Embryonic facial prominence (tissue), 1 donor: ENCODE results near the gene FHIT.

Source experiments
- DNase-seq: peaks from one replicate; pipeline ENCODE4 v3.0.0-alpha.2; 2016; ENCODE audit errors: extremely low spot score

The FHIT gene

DNA sequence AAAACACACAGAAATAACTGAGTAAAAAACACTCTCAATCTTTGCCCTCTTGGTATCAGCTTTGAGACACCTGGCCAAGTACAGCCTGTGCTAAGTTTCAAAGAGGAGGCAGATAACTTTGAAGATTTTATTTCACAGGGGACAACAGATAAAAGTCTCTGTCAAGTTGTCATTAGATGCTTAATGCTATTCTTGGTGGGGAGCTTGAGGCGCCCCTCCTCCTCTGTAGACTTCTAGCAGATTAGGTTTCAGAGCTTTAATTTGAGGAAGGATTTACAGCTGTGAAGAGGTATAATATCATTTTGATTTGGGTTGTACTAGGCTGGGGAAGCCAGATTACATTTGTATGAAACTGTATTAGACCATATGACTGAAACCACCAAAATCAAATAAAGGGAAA, 620.3 kb downstream of the FHIT start:
- DNase-seq: no peak

DNA sequence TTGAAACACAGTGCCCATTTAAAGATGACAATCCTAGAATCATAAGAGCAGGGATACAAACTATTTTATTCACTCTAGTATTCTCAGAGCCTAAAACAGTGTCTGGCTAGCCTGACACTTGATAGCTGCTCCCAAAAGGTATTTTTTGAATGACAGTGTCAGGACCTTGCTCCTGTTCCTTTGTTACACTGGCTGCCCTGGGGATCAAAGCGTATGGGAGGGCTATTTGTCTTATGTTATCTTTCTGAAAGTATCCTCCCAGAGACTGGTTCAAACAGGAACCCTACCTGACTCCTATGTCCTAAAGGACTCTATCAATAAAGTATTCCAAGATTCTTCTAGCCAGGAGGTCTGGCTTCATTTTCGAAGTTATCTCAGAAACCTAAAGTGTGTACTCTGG, 621.4 kb downstream of the FHIT start:
- DNase-seq: no peak

DNA sequence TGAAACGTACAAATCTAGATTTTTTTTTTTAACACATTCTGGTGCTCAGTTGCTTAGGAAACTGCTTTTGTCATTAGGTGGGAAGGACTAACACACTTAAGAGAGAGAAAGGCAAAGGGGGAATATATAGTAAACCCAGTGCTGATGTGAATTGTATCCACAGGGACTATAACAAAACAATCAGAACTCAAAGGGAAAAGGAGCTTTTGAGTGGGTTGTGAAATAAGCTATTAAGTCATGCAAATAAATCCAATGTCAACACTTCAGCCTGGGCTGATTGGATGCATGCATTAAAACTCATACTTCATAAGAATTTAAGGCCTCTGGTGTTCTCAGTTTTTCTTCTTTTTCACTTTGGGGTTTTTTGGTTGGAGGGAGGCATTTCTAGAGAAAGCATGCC, 628.9 kb downstream of the FHIT start:
- no peak for DNase-seq

DNA sequence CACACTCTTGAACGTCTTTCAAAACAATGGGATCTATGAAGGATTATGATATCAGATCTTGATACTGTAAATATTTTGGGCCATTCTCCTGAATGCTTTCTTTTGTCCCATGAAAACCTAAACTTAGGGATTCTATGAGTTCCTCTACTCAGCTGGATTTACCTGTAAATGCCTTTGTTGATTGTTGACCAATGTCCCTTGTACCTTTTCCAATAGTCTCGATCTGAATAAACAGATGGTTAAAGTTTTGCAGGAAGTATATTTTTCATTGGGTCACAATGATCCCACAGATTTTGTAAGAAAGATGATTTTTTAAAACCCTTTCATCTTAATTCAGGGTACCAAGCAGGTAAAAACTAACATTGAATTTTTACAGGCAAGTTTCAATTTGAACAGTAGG, 634.1 kb downstream of the FHIT start:
- DNase-seq: no peak

DNA sequence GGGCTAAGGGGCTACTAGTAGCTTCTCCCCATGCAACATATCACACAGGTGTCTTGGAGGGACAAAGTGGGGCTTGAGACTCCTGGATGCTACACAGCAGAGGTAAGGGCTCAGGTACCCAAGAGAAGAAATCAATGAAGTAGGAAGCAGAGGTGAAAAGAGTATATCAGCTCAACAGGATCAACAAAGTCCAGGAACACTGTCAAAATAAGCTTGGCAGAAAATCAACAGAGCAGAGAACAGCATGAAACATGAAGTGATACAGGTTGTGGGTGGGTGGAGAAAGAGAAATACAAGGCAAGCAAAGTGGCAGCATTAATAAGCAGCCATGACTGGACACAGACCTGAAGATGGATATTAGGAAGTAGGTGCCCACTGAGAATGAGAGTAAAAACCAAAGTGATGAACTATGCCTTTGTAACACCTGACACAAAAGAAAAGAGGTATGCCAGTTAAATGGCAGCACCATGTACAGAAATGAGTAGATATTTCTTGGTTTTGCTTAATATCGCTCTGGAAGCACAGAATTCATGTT, 637.4 kb downstream of the FHIT start:
- no peak for DNase-seq

DNA sequence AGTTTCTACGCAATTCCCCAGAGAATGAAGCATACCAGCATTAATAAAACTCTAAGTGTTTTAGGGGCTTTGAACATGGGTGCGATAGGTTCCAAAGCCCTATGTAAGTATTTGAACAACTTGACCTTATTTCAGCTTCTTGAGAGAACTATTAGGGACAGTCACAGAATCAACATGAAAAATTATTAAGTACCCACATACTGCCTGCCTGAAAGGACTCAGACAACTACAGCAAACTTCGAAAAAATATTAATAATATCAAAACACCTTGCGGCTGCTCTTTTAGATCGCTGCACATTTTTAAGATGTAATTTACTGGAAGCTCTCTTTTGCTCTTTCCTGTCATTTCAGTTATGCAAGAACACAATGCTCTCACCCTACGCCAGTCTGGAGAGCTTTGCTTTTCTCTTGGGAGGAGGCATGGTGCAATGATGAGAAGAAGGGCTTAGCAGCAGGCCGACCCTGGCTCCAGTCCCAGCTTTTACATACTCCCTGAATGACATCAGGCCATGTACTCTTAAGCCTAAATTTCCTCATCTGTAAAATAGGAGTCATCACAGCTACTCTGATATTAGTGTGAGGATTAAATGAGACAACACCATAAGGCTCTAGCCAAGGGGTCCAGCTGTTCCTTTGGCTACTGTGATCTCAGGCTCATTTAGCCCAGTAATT, 640.7 kb downstream of the FHIT start:
- no peak for DNase-seq

DNA sequence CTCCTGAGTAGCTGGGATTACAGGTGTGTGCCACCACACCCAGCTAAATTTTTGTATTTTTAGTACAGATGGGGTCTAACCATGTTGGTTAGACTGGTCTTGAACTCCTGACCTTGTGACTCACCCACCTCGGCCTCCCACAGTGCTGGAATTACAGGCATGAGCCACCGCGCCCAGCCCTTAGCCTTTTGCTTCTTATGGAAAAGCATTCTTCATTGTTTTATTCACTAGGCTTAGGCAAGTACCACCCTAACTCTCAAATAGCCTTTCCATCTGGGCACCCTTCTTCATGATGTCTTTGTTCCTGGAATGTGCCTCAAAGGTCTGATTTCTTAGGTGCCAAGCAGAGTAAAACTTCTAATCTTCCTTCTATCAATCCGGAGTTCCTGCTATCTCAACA, 641.8 kb downstream of the FHIT start:
- no peak for DNase-seq

DNA sequence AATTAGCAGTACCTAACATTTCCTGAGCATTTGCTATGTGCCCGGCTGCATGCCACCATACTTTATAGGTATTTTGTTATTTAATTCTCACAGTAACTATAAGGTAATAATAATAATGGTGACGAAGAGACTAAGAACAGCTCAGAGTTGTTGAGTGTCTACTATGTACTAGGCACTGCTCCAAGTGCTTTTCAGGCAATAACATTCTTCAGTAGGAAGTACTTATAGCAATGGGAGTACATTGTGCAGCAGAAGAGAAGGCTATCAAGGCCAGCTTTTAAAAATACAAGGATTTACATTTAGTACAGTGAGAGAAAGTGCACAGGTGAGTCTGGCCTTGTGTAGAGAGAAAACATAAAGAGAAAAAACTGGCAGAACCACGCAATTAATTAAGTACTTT, 647.4 kb downstream of the FHIT start:
- no peak for DNase-seq

DNA sequence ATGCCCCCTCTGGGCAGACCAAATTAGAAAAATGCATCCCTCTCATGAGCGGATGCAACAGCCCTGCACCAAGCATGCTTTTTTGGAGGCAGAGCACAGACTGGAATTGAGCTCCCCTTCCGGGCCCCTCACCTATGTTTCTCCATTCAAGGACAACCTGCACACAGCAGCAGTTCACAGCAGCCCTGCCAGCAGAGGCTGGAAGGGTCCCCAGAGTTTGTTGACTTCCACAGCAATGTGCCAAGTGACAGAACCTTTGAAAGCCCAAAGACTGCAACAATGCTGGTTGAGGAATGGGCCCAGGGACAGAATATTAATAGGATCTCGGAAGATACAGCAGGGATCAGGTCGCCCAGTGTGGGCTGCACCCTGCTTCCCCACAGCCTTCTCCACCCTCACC, 650.4 kb downstream of the FHIT start:
- no peak for DNase-seq

DNA sequence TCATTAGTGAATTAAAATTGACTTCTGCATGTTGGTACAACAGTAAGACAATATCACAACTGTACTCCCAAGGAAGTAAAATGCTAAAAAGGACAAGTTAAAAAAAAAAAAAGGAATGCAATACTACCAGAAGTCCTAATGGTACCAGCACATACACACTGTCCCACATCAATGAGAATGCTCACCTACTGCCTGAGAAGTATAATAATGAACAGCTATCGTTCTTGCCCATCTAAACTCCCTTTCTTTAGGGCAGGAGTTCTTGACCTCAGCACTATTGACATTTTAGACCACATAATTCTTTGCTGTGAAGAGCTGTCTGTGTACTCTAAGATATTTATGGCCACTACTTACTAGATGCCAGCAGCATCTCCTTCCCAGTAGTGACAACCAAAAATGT, 651.7 kb downstream of the FHIT start:
- DNase-seq: no peak

DNA sequence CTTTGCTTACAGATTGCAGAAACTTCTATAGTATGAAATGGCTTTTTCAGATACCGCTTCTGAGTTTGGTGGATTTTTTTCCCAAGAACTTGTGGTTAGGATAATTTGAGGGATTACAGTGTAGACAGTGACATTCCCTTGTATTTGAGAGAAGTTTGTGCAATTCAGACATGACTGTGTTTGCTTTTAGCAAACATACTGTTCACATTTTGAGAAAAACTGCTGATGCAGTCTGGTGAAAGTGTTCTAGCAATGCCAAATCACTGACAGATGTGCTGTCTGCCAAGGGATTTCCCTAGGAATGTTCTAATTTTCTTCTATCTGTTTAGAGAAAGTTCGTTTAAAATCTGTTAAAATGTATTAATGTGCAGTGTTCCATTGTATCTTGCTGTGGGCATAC, 652.6 kb downstream of the FHIT start:
- peak; percentile 32 for DNase-seq

DNA sequence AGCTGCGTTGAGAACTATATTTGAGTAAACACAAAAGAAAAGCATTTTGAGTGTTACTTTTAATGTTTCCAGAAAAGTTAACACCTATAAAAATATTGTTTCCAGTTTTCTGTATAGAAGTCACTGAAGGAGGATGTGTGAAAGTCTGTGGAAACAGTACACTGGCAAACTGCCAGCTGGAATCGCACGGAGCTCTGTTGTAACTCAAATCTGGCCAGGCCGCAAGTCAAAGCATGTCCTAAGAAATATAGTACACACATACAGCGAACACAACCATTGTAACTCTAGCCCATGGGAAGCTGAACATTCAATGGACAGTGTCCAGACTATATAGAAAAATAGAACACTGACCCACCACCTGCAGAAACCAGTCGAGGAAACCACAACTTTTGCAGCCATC, 657.2 kb downstream of the FHIT start:
- no peak for DNase-seq

DNA sequence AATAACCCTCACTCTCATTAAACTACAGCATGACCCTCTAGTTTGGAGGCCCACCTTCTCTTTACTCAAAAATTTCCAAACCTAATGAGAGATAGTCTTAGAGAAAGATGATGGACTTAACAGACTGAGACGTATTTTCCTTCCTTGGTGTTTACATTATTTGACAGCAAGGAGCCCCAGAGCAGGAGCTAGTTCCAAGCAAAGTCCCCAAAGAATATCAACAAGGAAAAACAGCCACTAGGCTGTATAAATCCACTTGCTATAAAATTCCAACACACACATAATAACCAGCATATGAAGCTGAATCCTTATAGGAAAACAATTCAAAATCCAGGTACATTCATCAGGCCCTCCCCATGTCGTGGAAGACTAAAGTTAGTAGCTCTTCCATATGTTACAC, 660.0 kb downstream of the FHIT start:
- DNase-seq: no peak

DNA sequence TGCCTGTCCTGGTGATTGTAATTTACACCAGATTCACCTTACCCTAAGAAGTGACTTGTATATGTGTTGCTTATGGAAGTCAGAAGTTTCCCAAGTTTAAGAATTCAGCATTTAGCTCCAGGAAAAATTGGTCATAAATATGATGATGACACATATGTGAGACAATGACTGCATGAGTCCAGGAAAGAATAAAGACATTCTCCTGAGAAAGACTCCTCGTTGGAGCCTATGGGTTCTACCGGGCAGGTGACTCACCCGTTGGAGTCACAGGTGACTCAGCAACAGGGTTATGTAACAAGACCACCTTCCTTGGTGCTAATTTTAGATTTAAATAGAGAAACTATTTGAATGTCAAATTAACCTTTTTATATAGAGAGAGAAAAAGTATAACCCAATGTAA, 662.4 kb downstream of the FHIT start:
- no peak for DNase-seq

DNA sequence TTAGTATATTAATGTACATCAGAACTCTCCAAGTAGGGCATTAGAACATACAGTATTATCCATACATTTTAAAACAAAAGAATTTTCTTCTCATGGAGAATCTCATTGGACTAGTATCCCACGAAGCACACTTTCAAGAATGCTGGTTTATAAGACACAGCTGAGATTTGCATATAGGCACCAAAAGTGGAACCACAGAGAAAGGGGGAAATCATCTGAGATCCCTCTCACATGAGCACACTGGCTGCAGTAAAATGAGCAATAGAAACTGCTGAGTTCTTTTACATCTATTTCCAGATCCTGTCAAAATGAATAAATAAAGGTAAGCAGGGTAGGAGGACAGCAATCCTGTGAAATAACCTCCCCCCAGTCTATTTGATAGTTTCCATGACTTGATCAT, 665.3 kb downstream of the FHIT start:
- DNase-seq: no peak

DNA sequence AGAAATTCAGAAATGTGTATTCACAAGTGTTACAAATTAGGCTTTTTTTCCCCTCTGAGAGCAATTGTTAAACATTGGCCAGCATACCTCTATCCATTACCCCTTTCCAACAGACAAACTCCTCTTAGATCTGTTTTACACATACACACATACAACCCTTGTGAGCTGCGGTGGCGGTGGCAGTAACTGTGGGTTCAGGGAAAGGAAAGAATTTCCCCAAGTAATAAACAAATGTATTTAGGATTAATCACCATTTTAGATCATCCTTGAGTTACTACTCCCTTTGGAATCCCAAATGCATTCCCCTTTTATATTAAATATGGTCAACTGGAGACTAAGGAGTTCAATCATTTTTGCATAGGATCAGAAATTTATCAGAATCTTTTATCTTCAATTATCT, 667.0 kb downstream of the FHIT start:
- no peak for DNase-seq

DNA sequence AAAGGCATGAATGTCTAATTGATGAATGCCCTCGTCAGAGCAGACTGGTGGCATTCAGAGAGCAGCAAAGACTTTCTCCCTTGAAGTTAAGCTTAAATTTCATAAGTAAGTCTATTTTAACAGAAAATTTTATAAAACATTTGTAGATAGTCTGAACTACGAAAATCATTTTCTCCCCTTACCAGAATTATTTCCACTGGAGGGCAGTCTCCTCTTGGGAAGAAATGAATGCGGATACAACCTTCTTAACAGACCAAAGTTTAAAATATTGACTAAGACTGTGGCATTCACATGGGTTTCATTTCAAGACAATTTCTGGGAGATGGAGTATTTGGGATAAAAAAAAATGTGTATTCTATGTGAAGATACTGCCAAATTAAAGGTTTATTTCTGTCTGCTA, 669.0 kb downstream of the FHIT start:
- peak; percentile 14 for DNase-seq

DNA sequence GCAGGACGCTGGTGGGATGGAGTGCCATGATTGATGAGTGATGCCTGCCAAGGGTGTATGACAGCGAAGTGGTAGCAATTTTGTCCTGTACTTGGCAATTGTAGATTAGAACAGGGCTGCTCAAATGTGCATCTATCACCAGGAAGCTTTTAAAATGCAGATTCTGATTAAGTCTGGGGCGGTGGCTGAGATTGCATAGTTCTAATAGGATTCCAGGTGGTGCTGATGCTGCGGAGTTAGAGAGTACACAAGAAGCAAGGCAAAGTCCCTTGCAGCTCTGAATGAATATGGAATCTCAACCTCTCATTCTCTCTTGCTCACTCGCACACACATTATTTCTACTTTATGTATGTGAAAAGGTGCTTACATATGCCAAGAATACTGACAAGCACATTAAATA, 670.4 kb downstream of the FHIT start:
- no peak for DNase-seq

DNA sequence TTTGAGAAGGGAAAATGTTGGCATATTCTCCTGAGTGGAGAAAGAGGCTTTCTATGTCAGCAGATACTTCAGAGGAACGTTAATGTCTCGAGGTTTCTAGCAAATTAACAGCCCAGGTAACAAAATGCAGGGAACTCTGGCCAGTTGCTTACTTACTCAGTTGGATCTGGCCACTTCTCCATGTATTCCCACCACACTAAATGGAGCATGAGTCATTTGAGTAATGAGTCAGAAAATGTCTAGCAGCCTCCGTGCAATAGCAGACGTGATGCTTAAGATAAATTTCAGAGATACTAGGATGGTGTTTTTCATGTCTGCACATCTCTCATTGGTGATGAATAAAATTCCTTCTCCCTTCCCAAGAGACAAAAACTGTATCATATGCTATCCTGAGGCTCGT, 671.5 kb downstream of the FHIT start:
- no peak for DNase-seq

DNA sequence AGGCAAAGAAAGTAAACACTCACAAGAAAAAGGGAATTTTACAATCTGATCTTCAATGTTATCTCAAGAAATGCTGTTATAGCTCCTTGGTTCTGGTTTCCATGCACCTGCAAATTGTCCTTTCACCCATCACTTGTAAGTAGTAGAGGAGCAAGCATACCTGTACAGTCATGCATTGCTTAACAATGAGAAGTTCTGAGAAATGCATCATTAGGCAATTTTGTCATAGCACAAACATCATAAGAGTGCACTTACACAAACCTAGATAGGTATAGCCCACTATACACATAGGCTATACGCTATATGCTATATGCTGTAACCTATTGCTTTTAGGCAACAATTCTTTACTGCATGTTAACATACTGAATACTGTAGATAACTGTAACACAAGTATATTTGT, 672.3 kb downstream of the FHIT start:
- no peak for DNase-seq

DNA sequence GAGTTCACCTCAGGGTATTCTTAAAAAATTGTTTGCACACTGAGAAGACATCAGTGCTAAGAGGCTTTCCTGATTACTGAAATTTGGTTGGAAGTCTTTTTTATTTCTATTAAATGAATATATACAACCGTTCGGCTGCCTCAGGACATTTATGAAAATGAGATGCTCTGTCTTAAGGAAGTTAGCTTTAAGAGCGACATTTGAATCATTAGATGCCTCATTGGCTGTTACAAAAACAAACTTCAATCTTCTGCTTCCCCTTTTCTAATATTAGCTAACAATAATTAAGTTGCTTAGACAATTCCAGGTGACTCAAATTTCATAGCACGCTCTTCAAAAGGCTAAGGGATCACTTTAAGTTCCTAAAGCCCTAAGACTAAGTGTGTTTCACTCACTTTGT, 673.7 kb downstream of the FHIT start:
- DNase-seq: no peak

DNA sequence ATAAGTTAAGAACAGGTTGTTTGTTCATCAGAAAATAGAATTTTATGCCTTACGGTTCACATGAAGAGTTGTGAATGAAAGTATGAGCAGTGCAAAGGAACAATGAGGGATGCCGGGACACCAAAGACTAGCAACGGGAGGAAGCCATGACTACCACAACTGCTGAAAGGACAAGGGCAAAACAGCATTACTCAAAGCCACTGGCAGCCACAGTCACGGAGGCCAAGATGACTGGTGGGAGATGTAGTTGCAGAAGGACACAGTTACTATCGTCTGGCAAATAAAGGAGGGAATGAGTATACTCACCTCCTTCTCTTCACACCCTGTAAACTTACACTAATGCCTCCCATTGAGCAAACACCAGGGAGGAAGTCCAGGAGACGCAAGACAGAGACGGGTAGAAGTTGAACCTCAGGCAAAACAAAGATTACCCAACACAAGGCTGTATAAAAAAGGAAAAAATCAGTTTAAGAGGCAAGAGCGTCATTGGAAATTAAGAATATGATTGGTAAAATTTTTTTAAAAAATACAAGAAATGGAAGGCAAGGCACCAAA, 675.5 kb downstream of the FHIT start:
- no peak for DNase-seq

DNA sequence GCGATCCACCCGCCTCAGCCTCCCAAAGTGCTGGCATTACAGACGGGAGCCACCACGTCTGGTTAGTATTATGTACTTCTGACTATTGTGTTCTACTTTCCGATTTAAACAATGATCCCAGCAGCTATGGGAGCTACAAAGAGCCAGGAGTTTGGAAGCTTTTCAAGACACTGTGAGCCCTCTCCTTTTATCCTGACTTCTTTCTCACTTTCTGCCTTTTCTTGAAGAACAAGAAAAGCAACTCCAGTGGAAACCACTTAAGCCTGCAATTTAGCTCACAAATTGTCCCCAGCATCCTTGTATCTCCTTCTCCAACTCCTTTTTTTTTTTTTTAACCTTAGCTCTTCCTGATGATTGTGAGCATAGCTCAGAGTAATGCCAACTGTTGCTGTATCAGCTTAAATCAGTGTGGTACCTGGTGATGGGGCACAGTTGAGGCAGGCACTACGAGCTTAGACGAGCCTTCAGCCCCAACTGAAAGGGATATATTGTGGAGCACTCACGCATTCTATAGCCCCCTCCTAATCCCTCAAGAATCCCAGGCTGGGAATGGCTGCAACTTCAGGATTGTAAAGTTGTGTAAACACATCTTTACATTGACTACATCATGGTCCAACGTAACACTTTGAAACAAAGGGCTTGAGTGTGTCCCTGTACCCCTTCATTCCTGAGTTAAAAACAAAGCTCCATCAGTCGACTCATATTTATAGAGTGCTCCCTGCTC, 677.0 kb downstream of the FHIT start:
- DNase-seq: no peak
